Adipose tissue (tissue), 3 donors: Measurements from ENCODE around the gene LRRFIP2. TPM values are rescaled to one million over a fixed set of nuclear protein-coding genes. Genes with fewer than 3 reads are reported as not detected.

Experiments used
- H3K27ac ChIP-seq: one replicate; pipeline ENCODE4 v1.5.1; 2013; ENCODE audit warnings: low read depth, low read length
- WGBS, 3 donors: extraction: QIAGEN DNeasy Blood & Tissue Kit; methylation state at CpG; one replicate each; pipeline ENCODE4 v1.1.7; 2013; 5-methylcytosine and 5-hydroxymethylcytosine counted together
- polyA plus RNA-seq, 3 donors: library from polyadenylated mRNA; stranded (reverse); fragments of 200-250 nt; gene quantifications; one replicate each; pipeline ENCODE4 v1.2.3, GENCODE V29; 2013
- donor health status: healthy with polysubstance abuse.
- donor health status: Bipolar disorder and iron deficiency.
- donor health status: healthy.

The LRRFIP2 gene
- polyA plus RNA-seq, 3 donors: 14.8 to 27.8 (median 21.3) TPM

DNA sequence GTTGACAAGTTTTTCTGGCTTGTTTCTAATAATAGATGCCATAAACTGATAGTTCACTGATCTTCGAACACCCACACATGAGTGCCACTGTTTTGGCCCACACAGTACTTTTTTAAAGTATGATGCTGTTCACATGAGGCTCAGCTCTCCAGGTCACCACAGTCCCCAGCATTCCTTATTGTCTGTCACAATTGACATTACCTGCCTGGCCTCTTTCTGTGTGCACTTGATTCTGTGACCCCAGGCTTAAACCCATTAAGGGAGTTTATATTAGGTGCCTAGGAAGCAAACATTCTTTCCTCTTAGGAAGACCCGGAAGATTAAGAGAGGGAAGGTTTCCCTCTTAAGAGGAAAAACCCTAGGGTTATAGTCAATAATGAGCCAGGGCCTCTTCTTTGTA, 24.2 kb upstream of the LRRFIP2 start:
- WGBS, 3 donors: 83 to 86% (median 83%) methylated on average over 2 of the region's 2 CpGs
- H3K27ac ChIP-seq: no peak overlapping the region

DNA sequence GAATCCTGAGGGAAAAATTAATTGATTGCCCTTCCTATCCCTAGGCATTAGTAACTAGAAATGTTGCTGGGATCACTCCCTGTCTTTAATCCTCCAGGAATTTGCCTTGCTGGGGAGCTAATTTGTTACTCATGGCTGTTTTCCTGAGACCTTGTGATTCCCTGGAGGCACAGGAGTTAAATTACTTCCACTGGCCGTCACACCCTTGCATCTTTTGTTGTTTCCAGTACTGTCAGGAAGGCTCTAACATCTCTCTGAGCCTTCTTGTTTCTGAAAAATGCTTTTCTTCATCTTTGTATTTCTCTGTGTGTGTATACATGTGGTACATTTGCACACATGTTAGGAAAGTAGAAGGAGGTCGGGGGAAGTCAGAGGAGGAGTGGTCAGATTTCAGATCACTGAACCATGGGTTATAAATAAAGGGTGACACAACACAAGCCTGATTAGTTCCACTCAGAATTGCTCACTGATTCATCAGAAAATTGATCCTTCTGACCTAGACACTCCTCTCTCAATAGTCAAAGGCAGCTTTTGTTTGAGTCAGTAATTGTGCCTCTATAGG, 23.5 kb upstream of the LRRFIP2 start:
- H3K27ac ChIP-seq: no peak overlapping the region
- 56 to 63% (median 63%) methylated on average over 2 of the region's 2 CpGs for WGBS, 3 donors

DNA sequence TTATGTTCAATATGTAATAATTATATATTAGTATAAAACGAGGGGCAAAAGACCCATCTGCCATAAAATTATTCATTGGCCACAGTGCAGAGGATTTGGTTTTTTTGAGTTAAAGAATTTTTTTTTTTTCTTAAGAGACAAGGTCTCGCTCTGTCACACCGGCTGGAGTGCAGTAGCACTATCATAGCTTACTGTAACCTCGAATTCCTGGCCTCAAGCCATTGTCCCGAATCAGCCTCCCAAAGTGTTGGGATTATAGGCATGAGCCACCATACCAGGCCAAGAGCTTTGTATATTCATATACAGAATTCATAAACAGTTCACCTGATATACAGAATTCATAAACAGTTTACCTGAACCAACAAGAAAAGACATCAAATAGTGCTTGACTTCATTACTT, 20.2 kb upstream of the LRRFIP2 start:
- 86 to 95% (median 92%) methylated on average over 5 of the region's 5 CpGs for WGBS, 3 donors

DNA sequence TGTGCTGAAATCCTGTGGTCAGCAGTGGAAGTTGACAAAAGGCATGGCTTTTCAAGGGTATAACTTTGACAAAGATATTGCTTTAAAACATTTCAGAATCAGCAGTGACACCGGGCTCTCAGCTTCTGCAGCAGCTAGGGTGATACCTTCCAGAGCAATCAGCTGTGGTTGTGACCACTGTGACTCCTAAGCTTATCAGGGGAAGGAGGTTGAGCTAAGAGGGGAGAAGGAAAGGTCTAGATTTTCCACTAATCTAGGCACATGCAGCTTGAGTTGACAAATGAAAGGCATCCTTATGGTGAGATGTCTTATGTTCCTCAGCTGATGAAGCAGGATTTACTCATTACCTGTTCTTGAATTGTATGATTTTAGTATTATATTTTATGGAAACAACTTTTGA, 16.3 kb upstream of the LRRFIP2 start:
- WGBS, 3 donors: 66 to 82% (median 73%) methylated on average over 1 of the region's 1 CpG
- no peak overlapping the region for H3K27ac ChIP-seq

More for the DNA sequence above, 20.2 kb upstream of the LRRFIP2 start:
- no peak overlapping the region for H3K27ac ChIP-seq

DNA sequence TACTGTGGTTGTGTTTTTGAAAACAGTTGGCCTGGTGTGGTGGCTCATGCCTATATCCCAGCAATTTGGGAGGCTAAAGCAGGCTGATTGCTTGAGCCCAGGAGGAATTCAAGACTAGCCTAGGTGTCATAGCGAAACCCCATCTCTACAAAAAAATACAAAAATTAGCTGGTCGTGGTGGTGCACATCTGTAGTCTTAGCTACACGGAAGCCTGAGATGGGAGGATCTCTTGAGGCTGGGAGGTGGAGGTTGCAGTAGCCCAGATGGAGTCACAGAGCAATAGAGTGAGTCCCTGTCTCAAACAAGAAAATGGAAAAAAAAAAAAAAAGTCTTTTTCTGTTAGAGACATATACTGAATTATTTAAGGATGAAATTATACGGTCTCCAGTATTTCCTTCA, 14.7 kb upstream of the LRRFIP2 start:
- H3K27ac ChIP-seq: no peak overlapping the region
- 78 to 80% (median 79%) methylated on average over 4 of the region's 4 CpGs for WGBS, 3 donors

DNA sequence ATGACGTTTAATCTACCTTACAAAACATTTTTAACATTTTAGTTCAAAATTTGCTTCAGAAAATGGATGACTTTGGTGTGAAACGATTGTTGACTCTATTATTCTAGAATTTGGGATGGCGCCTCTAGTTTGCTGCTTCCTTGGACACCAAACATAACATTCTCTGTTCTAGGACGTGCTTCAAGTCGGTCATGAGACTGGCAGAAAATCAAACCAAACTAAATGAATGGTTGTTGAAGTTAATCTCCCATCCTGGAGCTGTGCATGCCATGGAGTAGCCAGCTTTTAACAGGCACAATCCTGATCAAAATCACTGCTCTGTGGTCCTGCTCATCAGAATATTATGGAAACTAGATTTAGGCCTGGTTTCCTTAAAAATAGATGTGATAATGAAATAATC, 9.6 kb upstream of the LRRFIP2 start:
- no peak overlapping the region for H3K27ac ChIP-seq
- WGBS, 3 donors: 62 to 74% (median 70%) methylated on average over 5 of the region's 5 CpGs

DNA sequence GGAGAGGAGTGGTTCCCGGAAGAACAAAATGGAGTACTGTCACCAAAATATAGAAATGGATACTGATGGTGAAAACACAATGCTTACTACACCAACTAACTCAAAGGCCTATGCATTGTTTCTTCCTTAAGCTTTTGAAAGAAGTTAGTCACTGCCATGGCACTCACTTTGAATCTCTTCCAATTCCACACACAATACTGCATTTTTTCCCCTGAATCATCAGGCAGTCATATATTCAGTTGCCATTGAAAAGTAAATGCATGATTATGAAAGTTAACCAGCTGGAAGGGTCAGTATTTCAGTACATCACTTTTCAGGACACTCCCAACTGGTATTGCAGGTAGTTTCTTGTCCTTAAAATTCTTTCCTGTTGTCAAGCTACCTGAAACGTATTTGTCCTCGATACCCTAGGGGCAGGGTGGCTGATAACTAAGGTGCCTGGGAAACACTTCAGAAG, 9.0 kb upstream of the LRRFIP2 start:
- WGBS, 3 donors: 67 to 75% (median 74%) methylated on average over 3 of the region's 3 CpGs

DNA sequence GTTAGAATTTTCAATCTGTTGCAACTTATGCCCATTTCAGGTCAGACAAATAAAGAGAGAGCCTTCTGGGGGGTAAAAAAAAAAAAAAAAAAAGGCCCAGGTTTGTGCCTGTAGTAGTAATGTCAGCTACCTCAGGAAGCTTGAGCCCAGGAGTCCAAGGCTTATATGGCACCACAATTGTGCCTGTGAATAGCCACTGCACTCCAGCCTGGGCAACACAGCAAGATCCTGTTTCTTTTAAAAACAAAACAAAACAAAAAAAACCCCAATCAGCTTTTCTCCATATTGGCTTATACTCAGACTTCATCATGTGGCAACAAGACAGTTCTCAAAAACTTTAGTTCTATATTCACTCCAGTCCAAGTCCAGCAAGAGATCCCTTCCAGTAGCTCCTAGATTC, 8.4 kb upstream of the LRRFIP2 start:
- no peak overlapping the region for H3K27ac ChIP-seq

More for the DNA sequence above, 9.0 kb upstream of the LRRFIP2 start:
- no peak overlapping the region for H3K27ac ChIP-seq

DNA sequence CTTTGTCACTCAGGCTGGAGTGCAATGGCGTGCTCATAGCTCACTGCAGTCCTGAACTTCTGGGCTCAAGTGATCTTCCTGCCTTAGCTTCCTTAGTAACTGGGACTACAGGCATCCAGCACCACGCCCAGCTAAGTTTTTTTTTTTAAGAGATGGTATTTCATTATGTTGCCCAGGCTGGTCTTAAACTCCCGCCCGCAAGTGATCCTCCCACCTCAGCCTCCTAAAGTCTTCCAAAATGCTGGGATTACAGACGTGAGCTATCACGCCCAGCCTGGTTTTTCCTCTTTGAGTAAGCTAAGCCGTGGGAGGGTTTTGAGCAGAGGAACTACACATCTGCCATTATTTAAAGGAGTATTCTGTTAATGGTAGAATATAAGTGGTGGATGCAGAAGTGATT, 7.4 kb upstream of the LRRFIP2 start:
- H3K27ac ChIP-seq: no peak overlapping the region
- 65 to 84% (median 72%) methylated on average over 7 of the region's 7 CpGs for WGBS, 3 donors

DNA sequence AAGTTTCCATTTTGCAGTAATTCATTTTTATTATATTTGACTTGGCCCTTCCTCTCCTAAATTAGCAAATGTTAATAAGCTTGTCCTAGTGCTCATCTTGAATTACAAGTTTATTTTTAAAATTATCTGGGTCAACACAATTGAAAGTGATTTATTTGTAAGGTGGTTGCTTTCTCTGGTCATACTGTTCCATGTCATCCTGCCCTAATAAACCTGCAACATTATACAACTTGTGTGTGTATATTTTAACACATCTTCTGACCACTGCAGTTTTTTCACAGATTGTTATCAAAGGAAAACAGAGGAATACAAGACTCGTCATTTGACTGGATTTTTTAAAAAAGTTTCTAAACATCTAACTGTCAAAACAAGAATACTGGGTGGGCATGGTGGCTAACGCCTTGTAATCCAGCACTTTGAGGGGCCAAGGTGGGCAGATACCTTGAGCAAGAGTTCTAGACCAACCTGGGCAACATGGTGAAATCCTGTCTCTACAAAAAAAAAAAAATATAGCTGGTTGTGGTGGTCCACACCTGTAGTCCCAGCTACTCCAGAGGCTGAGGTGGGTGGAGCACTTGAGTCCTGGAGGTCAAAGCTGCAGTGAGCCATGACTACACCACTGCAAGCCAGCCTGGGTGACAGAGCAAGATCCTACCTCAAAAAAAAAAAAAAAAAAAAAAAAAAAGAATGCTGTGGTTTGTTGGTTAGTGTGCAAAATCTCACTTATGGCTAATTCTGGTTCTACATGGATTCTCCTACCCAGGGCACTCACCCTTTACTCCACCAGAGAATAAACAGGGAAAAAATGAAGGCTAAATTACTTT, 5.0 kb upstream of the LRRFIP2 start:
- H3K27ac ChIP-seq: no peak overlapping the region
- WGBS, 3 donors: 80 to 91% (median 85%) methylated on average over 2 of the region's 2 CpGs

DNA sequence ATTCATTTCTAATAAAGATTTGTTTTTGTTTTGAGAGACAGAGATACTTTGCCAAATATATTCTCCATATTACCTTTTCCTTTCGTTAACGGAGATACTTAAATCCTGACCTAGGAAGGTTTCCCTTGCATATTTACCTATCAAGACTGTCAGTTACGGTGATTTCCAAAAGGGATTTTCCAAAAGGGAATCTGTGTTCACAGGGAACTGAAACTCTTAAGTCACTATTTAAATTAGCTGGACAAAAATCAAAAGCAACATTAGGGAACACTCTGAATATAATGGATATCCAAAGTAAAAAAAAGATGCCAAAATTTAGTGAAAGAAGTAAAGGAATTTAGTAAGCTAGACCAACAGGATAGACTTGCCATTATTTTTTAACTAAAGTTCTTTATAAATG, 576 bp downstream of the LRRFIP2 start:
- 60 to 68% (median 68%) methylated on average over 3 of the region's 3 CpGs for WGBS, 3 donors
- no peak overlapping the region for H3K27ac ChIP-seq

DNA sequence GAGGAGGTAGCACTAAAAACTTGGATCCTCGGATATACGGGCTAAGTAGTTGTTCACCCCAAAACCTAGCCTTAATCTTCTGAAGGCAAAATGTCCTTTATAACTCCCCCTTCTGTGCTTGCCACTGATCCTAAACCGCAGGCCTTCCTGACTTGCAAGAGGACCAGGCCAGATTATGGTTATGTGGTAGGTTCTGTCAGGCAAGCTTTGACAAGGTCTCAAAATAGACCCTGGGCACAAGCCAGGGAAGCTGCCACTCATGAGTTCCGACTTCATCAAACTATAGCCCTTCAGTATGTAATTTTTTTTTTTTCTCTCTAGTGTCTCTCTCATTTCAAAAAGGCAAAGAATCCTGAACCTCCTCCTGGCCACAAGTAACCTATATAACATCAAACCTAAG, 3.2 kb downstream of the LRRFIP2 start:
- 54 to 63% (median 55%) methylated on average over 4 of the region's 4 CpGs for WGBS, 3 donors
- no peak overlapping the region for H3K27ac ChIP-seq

DNA sequence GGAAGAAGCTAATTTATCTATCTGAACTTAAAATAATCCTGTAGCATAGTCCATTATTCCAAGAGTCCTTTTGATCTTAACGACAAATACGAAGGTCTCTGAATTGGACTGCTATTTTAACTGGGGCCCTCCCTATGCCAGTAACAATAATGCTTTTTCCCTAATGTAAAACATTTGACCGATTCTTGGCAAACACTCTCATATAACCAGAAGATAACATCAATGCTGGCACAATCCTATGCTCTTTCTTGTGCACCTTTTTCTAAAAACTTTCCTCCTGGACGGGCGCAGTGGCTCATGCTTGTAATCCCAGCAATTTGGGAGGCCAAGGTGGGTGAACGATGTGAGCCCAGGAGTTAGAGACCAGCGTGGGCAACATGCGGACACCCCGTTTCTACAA, 3.9 kb downstream of the LRRFIP2 start:
- 81 to 91% (median 88%) methylated on average over 9 of the region's 9 CpGs for WGBS, 3 donors
- no peak overlapping the region for H3K27ac ChIP-seq

DNA sequence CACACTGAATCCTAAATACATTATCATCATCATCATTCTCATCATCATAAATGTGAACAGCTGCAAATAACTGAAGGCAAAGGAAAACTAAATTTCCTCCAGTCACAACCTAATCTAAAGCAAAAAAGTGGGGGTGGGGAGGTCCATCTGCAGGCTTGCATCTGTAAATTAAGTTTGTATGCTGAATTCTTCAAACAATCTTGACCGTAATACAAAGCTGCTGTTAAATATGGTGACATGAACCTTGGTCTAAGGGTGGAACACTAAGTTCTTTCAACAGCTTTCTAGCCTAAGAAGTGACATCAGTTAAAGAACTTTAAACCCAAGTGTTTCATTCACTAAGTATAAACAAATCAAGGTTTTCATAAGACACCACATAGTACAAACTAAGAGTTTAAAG, 4.3 kb downstream of the LRRFIP2 start:
- WGBS, 3 donors: 76 to 84% (median 81%) methylated on average over 1 of the region's 1 CpG
- H3K27ac ChIP-seq: no peak overlapping the region

DNA sequence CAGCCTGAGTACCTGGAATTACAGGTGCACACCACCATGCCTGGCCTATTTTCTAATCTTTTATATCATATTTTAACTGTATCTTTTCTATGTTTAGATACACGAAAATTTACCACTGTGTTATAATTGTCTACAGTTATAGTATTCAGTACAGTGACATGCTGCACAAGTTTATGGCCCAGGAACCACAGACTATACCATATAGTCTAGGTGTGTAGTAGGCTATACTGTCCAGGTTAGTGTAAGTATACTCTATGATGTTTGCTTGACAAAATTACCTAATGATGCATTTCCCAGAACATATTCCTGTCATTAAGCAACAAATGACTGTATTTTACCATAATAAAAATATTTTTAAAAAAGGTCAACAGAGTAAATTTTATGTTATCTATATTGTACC, 5.5 kb downstream of the LRRFIP2 start:
- WGBS, 3 donors: 82 to 93% (median 86%) methylated on average over 1 of the region's 1 CpG
- no peak overlapping the region for H3K27ac ChIP-seq

DNA sequence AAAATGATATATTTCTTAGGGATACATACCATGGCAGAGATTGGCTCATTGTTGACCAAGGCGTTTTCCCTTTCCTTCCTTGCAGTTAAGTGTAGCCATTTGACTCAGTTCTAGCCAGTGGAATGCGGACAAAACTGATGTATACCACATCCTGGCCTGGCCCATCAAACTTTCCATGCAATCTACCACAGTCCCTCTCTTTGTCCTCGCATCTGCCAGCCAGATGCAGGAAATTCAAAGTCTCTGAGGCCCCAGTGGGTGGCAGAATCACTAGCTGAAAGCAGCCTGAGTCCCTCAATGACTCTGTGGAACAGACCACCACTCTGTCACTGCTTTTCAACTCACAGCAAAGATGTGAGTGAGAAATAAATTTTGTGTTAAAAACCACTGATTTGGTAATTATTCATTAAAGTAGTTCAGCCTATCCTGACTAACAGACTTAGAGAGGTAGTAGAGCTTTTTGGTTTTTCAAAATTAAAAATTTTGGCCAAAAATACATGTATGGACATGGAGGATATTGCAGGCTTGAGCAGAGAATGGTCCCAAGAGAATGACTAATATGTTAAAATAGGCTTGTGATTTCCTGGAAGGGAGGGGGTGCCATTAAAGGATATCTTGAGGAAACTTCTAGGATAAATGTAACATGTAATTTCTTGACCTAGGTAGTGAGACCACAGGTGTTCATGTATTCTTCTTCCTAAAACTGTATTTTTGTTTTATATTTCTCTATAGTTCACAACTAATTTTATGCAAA, 10.9 kb downstream of the LRRFIP2 start:
- H3K27ac ChIP-seq: no peak overlapping the region
- 52 to 85% (median 56%) methylated on average over 3 of the region's 3 CpGs for WGBS, 3 donors

DNA sequence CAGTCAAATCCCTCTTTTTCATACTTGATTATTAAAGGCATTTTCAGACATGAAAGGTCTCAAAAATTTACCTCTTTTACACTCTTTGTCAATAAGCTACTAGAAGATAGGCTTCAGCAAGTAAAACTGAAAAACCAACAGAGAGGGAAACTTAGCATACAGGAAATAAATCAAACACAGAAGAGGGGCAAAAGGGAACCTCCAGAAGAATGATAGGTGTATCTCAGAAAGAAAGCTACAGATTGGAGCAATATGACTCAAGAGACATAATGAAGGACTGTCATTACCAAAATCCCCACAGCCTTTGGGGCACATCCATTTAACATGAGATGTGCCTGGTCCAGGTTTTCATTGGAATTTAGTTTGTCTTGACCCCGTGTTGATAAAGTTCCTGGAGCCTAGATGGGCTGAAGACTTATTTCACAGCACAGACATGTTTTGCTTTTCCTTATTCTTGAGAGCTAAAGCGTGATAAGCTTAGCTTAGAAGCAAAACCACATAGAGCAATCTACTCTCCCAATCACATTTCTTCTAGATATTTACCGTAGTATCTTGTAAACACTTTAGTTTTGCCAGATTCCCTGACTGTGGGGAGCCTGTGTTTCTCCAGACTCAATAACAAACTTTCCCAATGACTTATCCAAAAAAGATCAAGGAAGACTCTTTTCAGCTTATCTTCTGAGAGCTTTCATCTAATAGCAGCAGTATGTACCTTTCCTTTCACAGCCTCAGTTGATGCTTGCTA, 11.7 kb downstream of the LRRFIP2 start:
- WGBS, 3 donors: 79 to 83% (median 81%) methylated on average over 3 of the region's 3 CpGs
- no peak overlapping the region for H3K27ac ChIP-seq

DNA sequence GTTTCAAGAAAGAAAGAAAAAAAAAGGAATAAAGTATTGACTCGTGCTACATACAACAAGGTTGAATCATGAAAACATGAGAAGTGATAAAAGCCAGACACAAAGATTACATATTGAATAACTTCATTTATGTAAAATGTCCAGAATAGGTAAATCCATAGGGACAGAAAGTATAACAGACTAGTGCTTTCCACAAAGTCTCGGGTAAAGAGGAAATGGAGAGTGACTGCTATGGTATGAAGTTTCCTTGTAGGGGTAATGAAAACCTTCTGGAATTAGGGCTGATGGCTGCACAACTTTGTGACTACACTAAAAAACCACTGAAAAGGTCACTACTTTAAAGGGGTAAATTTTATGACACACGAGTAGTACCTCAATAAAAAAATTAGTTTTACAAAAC, 13.0 kb downstream of the LRRFIP2 start:
- 87 to 92% (median 89%) methylated on average over 3 of the region's 3 CpGs for WGBS, 3 donors
- H3K27ac ChIP-seq: no peak overlapping the region

DNA sequence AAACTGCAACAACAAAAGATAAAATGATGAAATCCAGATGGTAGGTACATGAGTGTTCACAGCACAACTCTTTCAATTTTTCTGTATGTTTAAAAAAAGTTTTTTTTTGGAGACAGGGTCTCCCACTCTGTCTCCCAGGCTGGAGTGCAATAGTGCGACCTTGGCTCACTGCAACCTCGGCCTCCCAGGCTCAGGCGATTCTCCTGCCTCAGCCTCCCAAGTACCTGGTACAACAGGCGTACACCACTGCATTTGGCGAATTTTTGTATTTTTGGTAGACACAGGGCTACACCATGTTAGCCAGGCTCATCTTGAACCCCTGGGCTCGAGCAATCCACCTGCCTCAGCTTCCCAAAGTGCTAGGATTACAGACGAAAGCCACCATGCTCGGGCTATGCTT, 18.6 kb downstream of the LRRFIP2 start:
- no peak overlapping the region for H3K27ac ChIP-seq
- 95 to 99% (median 97%) methylated on average over 8 of the region's 8 CpGs for WGBS, 3 donors
